Osteocyte (in vitro differentiated cells): Measurements from ENCODE around the gene NUDT22. TPM values are rescaled to one million over a fixed set of nuclear protein-coding genes. Genes with fewer than 3 reads are reported as not detected.

Experiments used
- DNase-seq: peaks from one replicate; pipeline ENCODE4 v3.0.0; 2021; ENCODE audit warnings: mixed read lengths; ENCODE audit not compliant: unreplicated experiment; ENCODE audit errors: extremely low spot score
- H3K27ac Mint-ChIP-seq: one replicate; pipeline ENCODE4 v1.8.0; 2021; ENCODE audit warnings: mild to moderate bottlenecking, mixed read lengths; ENCODE audit not compliant: unreplicated experiment
- H3K27me3 Mint-ChIP-seq: one replicate; pipeline ENCODE4 v1.8.0; 2021; ENCODE audit warnings: mixed read lengths; ENCODE audit not compliant: unreplicated experiment
- H3K36me3 Mint-ChIP-seq: one replicate; pipeline ENCODE4 v1.8.0; 2021; ENCODE audit warnings: mixed read lengths; ENCODE audit not compliant: unreplicated experiment
- H3K4me1 Mint-ChIP-seq: one replicate; pipeline ENCODE4 v1.8.0; 2021; ENCODE audit warnings: mixed read lengths; ENCODE audit not compliant: unreplicated experiment
- H3K4me3 Mint-ChIP-seq: one replicate; pipeline ENCODE4 v1.8.0; 2021; ENCODE audit warnings: mild to moderate bottlenecking, moderate library complexity, mixed read lengths; ENCODE audit not compliant: unreplicated experiment
- H3K9me3 Mint-ChIP-seq: one replicate; pipeline ENCODE4 v1.8.0; 2021; ENCODE audit warnings: mixed read lengths; ENCODE audit not compliant: unreplicated experiment
- total RNA-seq: library from RNA; stranded (reverse); gene quantifications from 2 replicates; pipeline ENCODE4 v1.2.1, GENCODE V29; 2021
- TF ChIP-seq, protein P1 (sequence below): fragments of 200-600 bp; sonication (generic); IDR thresholded peaks from 2 replicates; pipeline ENCODE4 v1.5.0; 2021; ENCODE audit warnings: antibody characterized with exemption, mild to moderate bottlenecking, moderate library complexity

The NUDT22 gene
- total RNA-seq, 1 donor from 2014 or later, result 46.8 TPM

DNA sequence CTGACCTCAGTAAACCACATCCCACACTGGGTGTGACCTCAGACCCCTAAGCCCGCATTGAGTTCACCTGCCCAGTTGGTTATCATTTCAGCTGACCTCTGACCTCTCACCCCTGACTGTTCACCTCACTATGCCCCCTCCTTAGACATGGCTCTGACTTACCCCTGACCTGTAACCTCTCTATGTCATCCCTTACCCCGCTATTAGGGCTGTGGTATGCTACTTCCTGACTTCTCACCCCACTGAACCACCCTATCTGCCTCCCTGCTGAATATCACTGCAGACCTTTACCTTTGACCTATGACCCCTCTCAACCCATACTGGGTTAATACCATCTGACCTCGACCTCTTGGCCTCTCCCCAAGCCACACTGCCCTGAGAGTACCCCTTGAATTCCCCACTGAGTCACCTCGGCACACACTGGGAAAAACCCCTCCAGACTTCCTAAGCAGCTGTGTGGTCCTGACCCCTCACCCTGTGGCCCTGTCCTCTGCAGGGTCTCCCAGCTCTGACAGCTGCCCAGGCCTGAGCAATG is 33.5 kb downstream of the NUDT22 start:
- H3K9me3 Mint-ChIP-seq, result no peaks in the 10 kb centered on the region
- peaks cover 5% of the 10 kb centered on the region for H3K4me1 Mint-ChIP-seq
- H3K27me3 Mint-ChIP-seq, result no peaks in the 10 kb centered on the region
- no peak overlapping the region for H3K27ac Mint-ChIP-seq
- TF ChIP-seq, protein P1, sequence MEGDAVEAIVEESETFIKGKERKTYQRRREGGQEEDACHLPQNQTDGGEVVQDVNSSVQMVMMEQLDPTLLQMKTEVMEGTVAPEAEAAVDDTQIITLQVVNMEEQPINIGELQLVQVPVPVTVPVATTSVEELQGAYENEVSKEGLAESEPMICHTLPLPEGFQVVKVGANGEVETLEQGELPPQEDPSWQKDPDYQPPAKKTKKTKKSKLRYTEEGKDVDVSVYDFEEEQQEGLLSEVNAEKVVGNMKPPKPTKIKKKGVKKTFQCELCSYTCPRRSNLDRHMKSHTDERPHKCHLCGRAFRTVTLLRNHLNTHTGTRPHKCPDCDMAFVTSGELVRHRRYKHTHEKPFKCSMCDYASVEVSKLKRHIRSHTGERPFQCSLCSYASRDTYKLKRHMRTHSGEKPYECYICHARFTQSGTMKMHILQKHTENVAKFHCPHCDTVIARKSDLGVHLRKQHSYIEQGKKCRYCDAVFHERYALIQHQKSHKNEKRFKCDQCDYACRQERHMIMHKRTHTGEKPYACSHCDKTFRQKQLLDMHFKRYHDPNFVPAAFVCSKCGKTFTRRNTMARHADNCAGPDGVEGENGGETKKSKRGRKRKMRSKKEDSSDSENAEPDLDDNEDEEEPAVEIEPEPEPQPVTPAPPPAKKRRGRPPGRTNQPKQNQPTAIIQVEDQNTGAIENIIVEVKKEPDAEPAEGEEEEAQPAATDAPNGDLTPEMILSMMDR, result no peak
- H3K4me3 Mint-ChIP-seq, result no peak overlapping the region
- DNase-seq, result no peak
- H3K36me3 Mint-ChIP-seq, result peaks cover 16% of the 10 kb centered on the region

DNA sequence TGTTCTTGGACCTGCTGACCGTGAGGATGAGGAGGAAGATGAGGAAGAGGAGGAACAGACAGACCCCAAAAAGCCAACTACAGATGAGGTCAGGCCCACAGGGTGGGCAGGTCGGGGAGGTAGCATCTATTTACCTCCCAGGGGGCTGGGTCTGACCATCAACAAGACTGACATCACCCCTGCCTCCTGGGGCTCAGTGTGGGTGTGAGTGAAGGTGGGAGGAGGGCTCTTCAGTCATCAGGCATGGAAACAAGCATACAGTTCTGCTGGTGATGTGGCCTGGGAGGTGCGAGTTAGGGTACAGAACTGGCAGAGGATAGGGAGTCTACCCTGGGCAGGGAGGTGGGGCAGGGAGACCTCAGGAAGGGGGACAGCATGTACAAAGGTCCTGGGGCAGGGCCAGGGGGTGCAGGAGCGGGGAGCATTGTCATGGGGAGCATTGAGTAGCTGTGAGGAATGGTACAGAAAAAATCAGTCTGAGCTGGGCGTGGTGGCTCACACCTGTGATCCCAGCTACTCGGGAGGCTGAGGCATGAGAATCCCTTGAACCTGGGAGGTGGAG is 34.2 kb downstream of the NUDT22 start:
- Mint-ChIP-seq H3K36me3 (peaks cover 16% of the 10 kb centered on the region), H3K4me3 (no peak overlapping the region), H3K27ac (no peak overlapping the region), H3K27me3 (no peaks in the 10 kb centered on the region), H3K9me3 (no peaks in the 10 kb centered on the region), H3K4me1 (peaks cover 5% of the 10 kb centered on the region)
- TF ChIP-seq, protein P1, result no peak
- no peak for DNase-seq

DNA sequence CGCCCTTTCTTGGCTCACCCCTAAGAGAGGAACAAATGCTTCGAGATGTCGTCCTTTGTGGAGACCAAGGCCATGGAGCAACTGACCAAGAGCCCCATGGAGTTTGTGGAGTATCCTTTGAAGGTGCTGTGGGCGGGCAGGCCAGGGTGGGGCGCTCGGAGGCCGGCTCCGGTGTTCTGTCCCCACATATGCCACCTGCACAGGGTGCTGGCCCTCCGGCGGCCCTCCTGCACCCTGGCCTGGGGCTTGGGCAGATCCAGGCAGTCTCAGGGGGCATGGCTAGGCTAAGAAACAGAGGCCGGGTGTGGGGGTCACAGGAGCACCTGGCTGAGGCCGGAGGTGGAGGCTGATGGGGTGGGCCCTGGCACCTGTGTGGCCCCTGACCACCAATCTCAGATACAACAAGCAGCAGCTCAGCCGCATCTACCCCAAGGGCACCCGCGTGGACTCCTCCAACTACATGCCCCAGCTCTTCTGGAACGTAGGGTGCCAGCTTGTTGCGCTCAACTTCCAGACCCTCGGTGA is 35.5 kb downstream of the NUDT22 start:
- Mint-ChIP-seq H3K4me1 (peaks cover 5% of the 10 kb centered on the region), H3K4me3 (no peak overlapping the region), H3K27ac (no peak overlapping the region), H3K9me3 (no peaks in the 10 kb centered on the region), H3K36me3 (peaks cover 16% of the 10 kb centered on the region), H3K27me3 (no peaks in the 10 kb centered on the region)
- no peak for DNase-seq
- TF ChIP-seq, protein P1, result no peak

DNA sequence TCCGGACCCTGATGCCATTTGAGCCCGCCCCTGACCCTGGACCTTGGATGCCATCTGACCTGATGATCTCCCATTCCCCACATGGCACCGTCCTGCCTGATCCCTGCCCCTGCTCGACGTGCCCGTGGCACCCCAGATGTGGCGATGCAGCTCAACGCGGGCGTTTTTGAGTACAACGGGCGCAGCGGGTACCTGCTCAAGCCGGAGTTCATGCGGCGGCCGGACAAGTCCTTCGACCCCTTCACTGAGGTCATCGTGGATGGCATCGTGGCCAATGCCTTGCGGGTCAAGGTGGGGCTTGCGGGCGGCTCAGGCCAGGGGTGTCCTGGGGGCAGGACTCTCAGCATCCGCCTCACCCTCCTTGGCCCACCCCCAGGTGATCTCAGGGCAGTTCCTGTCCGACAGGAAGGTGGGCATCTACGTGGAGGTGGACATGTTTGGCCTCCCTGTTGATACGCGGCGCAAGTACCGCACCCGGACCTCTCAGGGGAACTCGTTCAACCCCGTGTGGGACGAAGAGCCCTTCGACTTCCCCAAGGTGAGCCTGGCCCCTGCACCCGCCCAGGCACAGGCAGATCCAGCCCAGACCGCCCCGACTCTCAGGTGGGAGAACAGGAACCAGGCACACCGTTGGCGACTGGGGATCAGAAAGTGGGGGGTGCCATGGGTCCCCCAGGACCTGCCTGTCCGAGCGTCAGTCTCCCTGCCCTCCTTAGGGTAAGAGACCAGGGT is 36.4 kb downstream of the NUDT22 start:
- Mint-ChIP-seq H3K27me3 (no peaks in the 10 kb centered on the region), H3K4me3 (no peak overlapping the region), H3K9me3 (no peaks in the 10 kb centered on the region), H3K27ac (no peak overlapping the region), H3K36me3 (peaks cover 16% of the 10 kb centered on the region), H3K4me1 (peaks cover 5% of the 10 kb centered on the region)
- DNase-seq, result no peak
- TF ChIP-seq, protein P1, result no peak
